Naive thymus-derived CD4-positive, alpha-beta T cell (primary cell): Measurements from ENCODE around the gene MBOAT1. TPM values are rescaled to one million over a fixed set of nuclear protein-coding genes. Genes with fewer than 3 reads are reported as not detected.

Source experiments
- ATAC-seq: fragments of 150-1000 bp; cut with Tn5 transposase; 2 replicates; pipeline ENCODE4 v1.10.0; 2021; ENCODE audit warnings: mild to moderate bottlenecking, moderate library complexity
- CTCF ChIA-PET: fragments of 350-600 bp; sonication (Branson Sonifier 250); formaldehyde crosslinking; loops from one replicate; lab custom pipeline; 2021; ENCODE audit warnings: antibody characterized with exemption; lab: Charles Lee
- POLR2A ChIA-PET: fragments of 350-600 bp; sonication (Branson Sonifier 250); formaldehyde crosslinking; loops from one replicate; lab custom pipeline; 2021; ENCODE audit warnings: antibody characterized with exemption, inconsistent platforms; lab: Charles Lee
- DNase-seq, 9 donors: peaks; one replicate each; pipeline versions ENCODE4 v3.0.0 to v3.0.0-alpha.2; 2020 to 2022; ENCODE audit warnings: mixed read lengths in 1 of 9
- H3K27ac ChIP-seq: one replicate; pipeline ENCODE4 v1.7.0; 2013; ENCODE audit warnings: mild to moderate bottlenecking, low read depth, low read length, moderate library complexity
- H3K27me3 ChIP-seq, 2 donors: one replicate each; pipeline ENCODE4 v1.7.0; 2013; ENCODE audit warnings: low read length in 2 of 2, mild to moderate bottlenecking in 2 of 2, moderate library complexity in 2 of 2; ENCODE audit not compliant: control insufficient read depth in 2 of 2, insufficient read depth in 2 of 2
- H3K36me3 ChIP-seq, 3 experiments: 1 replicate in 2 of 3; 2 replicates in 1 of 3; pipeline ENCODE4 v1.7.0; 2013; ENCODE audit warnings: low read length in 3 of 3, mild to moderate bottlenecking in 3 of 3, moderate library complexity in 1 of 3; ENCODE audit not compliant: insufficient read depth in 3 of 3, control insufficient read depth in 2 of 3
- H3K4me1 ChIP-seq, 2 donors: one replicate each; pipeline ENCODE4 v1.7.0; 2013; ENCODE audit warnings: low read length in 2 of 2, mild to moderate bottlenecking in 2 of 2, moderate library complexity in 1 of 2; ENCODE audit not compliant: control insufficient read depth in 2 of 2, insufficient read depth in 2 of 2
- H3K4me3 ChIP-seq: 2 replicates; pipeline ENCODE4 v1.7.0; 2013; ENCODE audit warnings: mild to moderate bottlenecking, low read length
- H3K9me3 ChIP-seq, 3 experiments: 1 replicate in 2 of 3; 2 replicates in 1 of 3; pipeline ENCODE4 v1.7.0; 2013; ENCODE audit warnings: low read length in 3 of 3; ENCODE audit not compliant: control insufficient read depth in 2 of 3
- H3K27ac Mint-ChIP-seq, 9 donors: one replicate each; pipeline ENCODE4 v1.8.0; 2020 to 2022; ENCODE audit warnings: mixed read lengths in 9 of 9, mild to moderate bottlenecking in 8 of 9, moderate library complexity in 5 of 9, inconsistent platforms in 2 of 9
- H3K27me3 Mint-ChIP-seq, 5 donors: one replicate each; pipeline ENCODE4 v1.8.0; 2021 to 2022; ENCODE audit warnings: mixed read lengths in 5 of 5, mild to moderate bottlenecking in 1 of 5
- H3K36me3 Mint-ChIP-seq, 5 donors: one replicate each; pipeline ENCODE4 v1.8.0; 2020 to 2022; ENCODE audit warnings: mixed read lengths in 5 of 5, mild to moderate bottlenecking in 3 of 5, inconsistent platforms in 1 of 5
- H3K4me1 Mint-ChIP-seq, 7 donors: one replicate each; pipeline ENCODE4 v1.8.0; 2020 to 2022; ENCODE audit warnings: mixed read lengths in 7 of 7, mild to moderate bottlenecking in 3 of 7, inconsistent platforms in 1 of 7
- H3K4me3 Mint-ChIP-seq, 10 donors: one replicate each; pipeline ENCODE4 v1.8.0; 2020 to 2022; ENCODE audit warnings: mild to moderate bottlenecking in 10 of 10, mixed read lengths in 10 of 10, moderate library complexity in 6 of 10, inconsistent platforms in 2 of 10
- H3K9me3 Mint-ChIP-seq, 11 donors: one replicate each; pipeline ENCODE4 v1.8.0; 2020 to 2022; ENCODE audit warnings: mixed read lengths in 11 of 11, mild to moderate bottlenecking in 4 of 11, inconsistent platforms in 1 of 11, moderate library complexity in 1 of 11
- intact Hi-C, 2 donors: fragments of 100-400 bp; cut with micrococcal nuclease; formaldehyde crosslinking; loops; one replicate each; pipeline ENCODE4 v1.15.1; 2023
- polyA plus RNA-seq, 2 donors: library from polyadenylated mRNA; unstranded; fragments of 300-500 nt; fragmentation: Illumina TruSeq; gene quantifications; one replicate each; pipeline ENCODE4 v1.2.3, GENCODE V29; 2021
- total RNA-seq, 6 experiments: library from RNA in 5 of 6; stranded (reverse) in 5 of 6; gene quantifications; 1 replicate in 5 of 6; 2 replicates in 1 of 6; pipeline ENCODE4 v1.2.3 and lab custom pipeline; 2021 to 2026

Gene MBOAT1
- total and polyA plus RNA-seq, 7 experiments from 2014 or later = 0.84 to 24.7 (median 9.5) TPM

DNA sequence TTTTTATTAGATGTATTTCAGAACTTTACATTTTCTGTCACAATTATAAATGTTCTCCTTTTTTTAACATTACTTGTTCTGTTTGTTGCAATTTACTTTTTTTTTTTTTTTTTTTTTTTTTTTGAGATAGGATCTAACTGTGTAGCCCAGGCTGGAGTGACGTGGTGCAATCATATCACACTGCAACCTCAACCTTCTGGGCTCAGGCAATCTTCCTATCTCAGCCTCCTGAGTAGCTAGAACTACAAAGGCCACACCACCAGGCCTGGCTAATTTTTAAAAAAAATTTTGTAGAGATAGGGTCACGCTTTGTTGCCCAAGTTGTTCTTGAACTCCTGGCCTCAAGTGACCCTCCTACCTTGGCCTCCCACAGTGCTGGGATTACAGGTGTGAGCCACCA, 15.1 kb upstream of the MBOAT1 start:
- no peaks in the 10 kb centered on the region for H3K4me1 Mint-ChIP-seq
- H3K4me3 Mint-ChIP-seq = no peak overlapping the region
- H3K27ac Mint-ChIP-seq = no peak overlapping the region
- no peaks in the 10 kb centered on the region for H3K9me3 Mint-ChIP-seq
- ATAC-seq (peak; percentile 37), DNase-seq (no peak)
- ChIA-PET POLR2A (no interaction called here), CTCF (no interaction called here)
- Histone ChIP-seq H3K27me3 (no peaks in the 10 kb centered on the region), H3K4me1 (no peaks in the 10 kb centered on the region), H3K36me3 (no peaks in the 10 kb centered on the region), H3K27ac (no peak overlapping the region), H3K4me3 (no peak overlapping the region), H3K9me3 (no peaks in the 10 kb centered on the region)
- H3K36me3 Mint-ChIP-seq = peaks cover 0 to 3% (median 0%) of the 10 kb centered on the region in 5 donors
- intact Hi-C loops = no loop called here
- peaks cover 0 to 18% (median 0%) of the 10 kb centered on the region in 5 donors for H3K27me3 Mint-ChIP-seq

DNA sequence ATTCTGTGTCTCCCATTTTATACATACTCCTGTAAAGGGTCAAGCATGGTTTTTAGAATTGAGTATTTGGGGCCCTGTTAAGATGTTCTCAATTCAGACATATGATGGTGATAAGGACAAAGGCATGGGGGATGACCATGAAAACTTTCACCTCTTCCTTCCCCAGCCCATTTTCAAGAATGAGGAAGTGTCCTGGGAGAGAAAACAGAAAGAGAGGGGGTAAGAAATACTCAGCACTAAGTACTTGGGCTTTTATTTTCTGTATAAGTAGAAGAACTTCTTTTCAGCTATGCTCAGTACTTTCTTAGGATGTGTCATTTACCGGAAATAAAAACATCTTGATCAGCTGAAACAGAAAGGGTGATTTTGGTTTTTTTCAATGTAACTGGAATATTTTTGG, 10.9 kb upstream of the MBOAT1 start:
- CTCF ChIA-PET = no interaction called here
- H3K4me1 Mint-ChIP-seq = no peaks in the 10 kb centered on the region
- H3K36me3 Mint-ChIP-seq = no peaks in the 10 kb centered on the region
- H3K4me1 ChIP-seq = no peaks in the 10 kb centered on the region
- no peaks in the 10 kb centered on the region for H3K27me3 ChIP-seq
- intact Hi-C loops = no loop called here
- H3K36me3 ChIP-seq = no peaks in the 10 kb centered on the region
- DNase-seq (no peak), ATAC-seq (no peak)
- H3K9me3 Mint-ChIP-seq = no peaks in the 10 kb centered on the region
- H3K27ac ChIP-seq = no peak overlapping the region
- no peak overlapping the region for H3K27ac Mint-ChIP-seq
- H3K4me3 Mint-ChIP-seq = no peak overlapping the region
- POLR2A ChIA-PET = no interaction called here
- no peaks in the 10 kb centered on the region for H3K9me3 ChIP-seq
- H3K27me3 Mint-ChIP-seq = peaks cover 0 to 13% (median 0%) of the 10 kb centered on the region in 5 donors
- H3K4me3 ChIP-seq = no peak overlapping the region

DNA sequence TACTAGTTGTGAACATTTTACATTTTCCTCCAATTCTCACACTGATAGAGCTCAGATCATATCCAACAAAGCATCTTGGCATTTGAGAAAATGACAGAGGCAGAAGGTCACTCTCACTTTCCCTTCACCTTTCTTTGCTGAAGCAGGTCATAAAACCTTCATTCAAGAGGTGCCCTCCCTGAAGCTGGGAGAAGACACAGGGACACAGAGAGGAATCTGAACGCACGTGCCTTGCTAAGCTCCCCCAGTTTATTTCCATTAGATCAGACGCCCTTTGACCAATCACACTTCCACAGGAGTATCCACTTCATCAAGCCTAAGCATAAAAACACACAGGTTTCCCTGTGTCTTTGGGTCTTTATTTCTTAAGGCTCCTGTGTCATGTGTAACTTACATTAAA, 9.2 kb upstream of the MBOAT1 start:
- intact Hi-C loops = no loop called here
- Histone ChIP-seq H3K4me3 (no peak overlapping the region), H3K4me1 (no peaks in the 10 kb centered on the region), H3K9me3 (no peaks in the 10 kb centered on the region), H3K36me3 (no peaks in the 10 kb centered on the region), H3K27me3 (no peaks in the 10 kb centered on the region), H3K27ac (no peak overlapping the region)
- Mint-ChIP-seq H3K36me3 (no peaks in the 10 kb centered on the region), H3K4me1 (peaks cover 0 to 3% (median 0%) of the 10 kb centered on the region in 7 donors), H3K27ac (no peak overlapping the region), H3K27me3 (peaks cover 0 to 11% (median 0%) of the 10 kb centered on the region in 5 donors), H3K9me3 (no peaks in the 10 kb centered on the region), H3K4me3 (no peak overlapping the region)
- ChIA-PET POLR2A (no interaction called here), CTCF (no interaction called here)
- ATAC-seq = no peak
- DNase-seq = no peak

DNA sequence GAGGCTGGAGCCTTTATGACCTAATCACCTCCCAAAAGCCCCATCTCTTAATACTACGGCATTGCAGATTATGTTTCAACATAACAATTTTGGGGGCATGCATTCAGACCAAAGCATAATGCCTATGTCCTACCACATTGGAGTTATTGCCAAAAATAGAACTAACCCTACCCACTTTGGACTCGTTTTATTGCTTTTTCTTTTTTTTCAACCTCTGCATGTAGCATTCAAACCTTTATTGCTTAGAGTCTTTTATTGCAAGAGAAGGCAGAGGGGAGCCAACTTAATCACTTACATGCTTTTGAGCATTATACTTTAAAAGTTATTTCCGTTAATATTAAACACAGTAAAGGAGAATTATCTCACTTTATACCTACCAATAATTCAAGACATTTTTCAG, 8.1 kb upstream of the MBOAT1 start:
- no peak overlapping the region for H3K4me3 ChIP-seq
- H3K4me3 Mint-ChIP-seq = no peak overlapping the region
- H3K27ac ChIP-seq = no peak overlapping the region
- intact Hi-C loops = no loop called here
- H3K4me1 Mint-ChIP-seq = peaks cover 0 to 3% (median 0%) of the 10 kb centered on the region in 7 donors
- H3K36me3 Mint-ChIP-seq = no peaks in the 10 kb centered on the region
- no peaks in the 10 kb centered on the region for H3K27me3 ChIP-seq
- H3K36me3 ChIP-seq = no peaks in the 10 kb centered on the region
- H3K9me3 ChIP-seq = no peaks in the 10 kb centered on the region
- H3K27me3 Mint-ChIP-seq = peaks cover 0 to 8% (median 0%) of the 10 kb centered on the region in 5 donors
- no peaks in the 10 kb centered on the region for H3K4me1 ChIP-seq
- DNase-seq (no peak), ATAC-seq (no peak)
- ChIA-PET CTCF (no interaction called here), POLR2A (no interaction called here)
- H3K27ac Mint-ChIP-seq = no peak overlapping the region
- H3K9me3 Mint-ChIP-seq = no peaks in the 10 kb centered on the region

DNA sequence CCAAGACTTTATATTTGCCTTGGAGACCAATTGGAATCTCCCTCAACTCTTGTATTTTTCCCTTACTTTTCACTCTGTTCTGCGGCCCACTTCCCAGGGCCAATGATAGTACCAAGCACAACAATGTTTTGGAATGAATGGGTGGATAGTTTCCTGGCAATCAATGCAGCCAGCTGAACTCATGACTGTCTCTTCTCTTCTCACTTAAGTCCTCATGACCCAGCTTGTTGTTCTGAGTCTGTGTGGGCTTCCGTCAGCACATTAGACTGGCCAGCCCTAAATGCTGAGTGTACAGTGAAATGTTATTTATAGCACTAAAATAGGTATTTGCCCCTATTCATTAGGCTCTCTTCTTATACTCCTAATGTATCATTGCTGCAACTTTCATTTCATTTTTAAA, 5.6 kb upstream of the MBOAT1 start:
- H3K27me3 ChIP-seq = no peaks in the 10 kb centered on the region
- peaks cover 0 to 11% (median 0%) of the 10 kb centered on the region in 5 donors for H3K27me3 Mint-ChIP-seq
- H3K9me3 ChIP-seq = no peaks in the 10 kb centered on the region
- POLR2A ChIA-PET = no interaction called here
- no peak overlapping the region for H3K4me3 ChIP-seq
- no peak overlapping the region for H3K27ac Mint-ChIP-seq
- no peak overlapping the region for H3K27ac ChIP-seq
- H3K4me1 Mint-ChIP-seq = peaks cover 7 to 10% (median 9%) of the 10 kb centered on the region in 7 donors
- no peaks in the 10 kb centered on the region for H3K9me3 Mint-ChIP-seq
- H3K4me3 Mint-ChIP-seq = no peak overlapping the region
- H3K36me3 Mint-ChIP-seq = no peaks in the 10 kb centered on the region
- H3K36me3 ChIP-seq = no peaks in the 10 kb centered on the region
- intact Hi-C loops = no loop called here
- CTCF ChIA-PET = no interaction called here
- peaks cover 9% of the 10 kb centered on the region in 2 donors for H3K4me1 ChIP-seq
- ATAC-seq = no peak
- DNase-seq = no peak

DNA sequence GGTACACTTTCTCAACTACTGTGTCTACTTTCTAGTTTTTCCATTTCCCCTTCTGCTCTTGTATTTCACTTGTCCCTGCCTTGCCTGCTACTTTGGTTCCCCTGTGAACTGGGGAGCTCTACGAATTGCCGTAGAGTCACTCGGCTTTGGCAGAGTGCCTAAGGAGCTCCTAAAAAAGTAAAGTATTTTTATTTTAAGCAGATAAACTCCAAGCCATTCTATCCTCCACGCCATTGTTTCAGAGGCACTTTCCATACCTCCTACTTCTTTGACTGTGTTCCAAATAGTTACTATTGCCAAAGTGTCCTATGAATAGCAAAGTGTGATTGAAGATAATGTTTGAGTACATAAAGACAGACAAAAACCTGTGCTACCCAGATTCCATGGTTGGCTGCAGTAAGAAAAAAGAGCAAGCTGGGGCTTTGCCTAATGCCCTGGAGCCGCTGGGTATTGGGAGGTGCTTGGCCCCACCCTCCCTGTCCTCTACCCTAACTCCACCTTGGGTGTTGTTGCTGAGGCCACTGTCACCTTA, 5.1 kb upstream of the MBOAT1 start:
- no peak overlapping the region for H3K4me3 ChIP-seq
- no peak for ATAC-seq
- H3K9me3 ChIP-seq = no peaks in the 10 kb centered on the region
- intact Hi-C loops = no loop called here
- H3K27me3 ChIP-seq = no peaks in the 10 kb centered on the region
- H3K27ac ChIP-seq = no peak overlapping the region
- H3K4me1 ChIP-seq = peaks cover 9 to 11% of the 10 kb centered on the region in 2 donors
- Mint-ChIP-seq H3K9me3 (no peaks in the 10 kb centered on the region), H3K4me3 (no peak overlapping the region), H3K27ac (peak overlapping the region in 1 of 9 donors; percentile 69), H3K36me3 (no peaks in the 10 kb centered on the region), H3K27me3 (peaks cover 0 to 10% (median 0%) of the 10 kb centered on the region in 5 donors), H3K4me1 (peaks cover 7 to 11% (median 11%) of the 10 kb centered on the region in 7 donors)
- H3K36me3 ChIP-seq = no peaks in the 10 kb centered on the region
- CTCF ChIA-PET = no interaction called here
- no peak for DNase-seq
- POLR2A ChIA-PET = interaction anchor here (1.0 kb wide), 1 partner anchor 11 kb away, joined by 4 read pairs; no protein-coding TSS in a partner anchor

DNA sequence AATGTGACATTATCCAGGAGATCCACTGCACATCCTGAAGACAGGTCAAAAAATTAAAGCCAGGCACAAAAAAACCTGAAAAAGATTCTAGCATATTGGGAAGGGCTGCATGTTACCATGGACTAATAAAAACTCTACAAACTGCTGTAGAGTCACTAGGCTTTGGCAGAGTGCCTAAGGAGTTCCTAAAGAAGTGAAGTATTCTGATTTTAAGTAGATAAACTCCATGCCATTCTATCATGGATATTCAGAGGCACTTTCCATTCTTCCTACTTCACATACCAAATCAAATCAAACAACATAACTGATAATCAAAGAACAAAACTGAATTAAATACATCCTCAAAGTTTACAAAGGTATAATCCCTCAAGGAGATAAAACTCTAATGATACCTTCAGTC, 3.0 kb upstream of the MBOAT1 start:
- POLR2A ChIA-PET = no interaction called here

More for the DNA sequence above, 3.0 kb upstream of the MBOAT1 start:
- ATAC-seq = no peak
- H3K27me3 Mint-ChIP-seq = peaks cover 0 to 5% (median 0%) of the 10 kb centered on the region in 5 donors
- H3K27ac Mint-ChIP-seq = no peak overlapping the region
- Histone ChIP-seq H3K4me1 (peaks cover 11 to 20% of the 10 kb centered on the region in 2 donors), H3K36me3 (no peaks in the 10 kb centered on the region), H3K9me3 (no peaks in the 10 kb centered on the region), H3K4me3 (no peak overlapping the region), H3K27ac (no peak overlapping the region), H3K27me3 (no peaks in the 10 kb centered on the region)
- no peak for DNase-seq
- H3K4me1 Mint-ChIP-seq = peaks cover 18 to 24% (median 23%) of the 10 kb centered on the region in 7 donors
- H3K36me3 Mint-ChIP-seq = no peaks in the 10 kb centered on the region
- no peak overlapping the region for H3K4me3 Mint-ChIP-seq
- no peaks in the 10 kb centered on the region for H3K9me3 Mint-ChIP-seq
- intact Hi-C loops = no loop called here
- CTCF ChIA-PET = no interaction called here
